HepG2 (cell line): ENCODE data around the gene RPL23. TPM values are rescaled to one million over a fixed set of nuclear protein-coding genes. Genes with fewer than 3 reads are reported as not detected.

Source experiments
- HOXA3 ChIP-seq: sonication (generic); formaldehyde crosslinking; IDR thresholded peaks from 2 replicates; pipeline ENCODE4 v1.5.0; 2020; ENCODE audit warnings: missing genetic modification reagents
- JARID2 ChIP-seq: sonication (generic); formaldehyde crosslinking; IDR thresholded peaks from 2 replicates; pipeline ENCODE4 v1.8.1; 2023; ENCODE audit warnings: missing genetic modification reagents, inconsistent platforms; ENCODE audit not compliant: insufficient replicate concordance
- KLF15 ChIP-seq: sonication (generic); formaldehyde crosslinking; IDR thresholded peaks from 2 replicates; pipeline ENCODE4 v1.8.1; 2023; ENCODE audit warnings: borderline replicate concordance, mild to moderate bottlenecking, inconsistent platforms, missing genetic modification reagents, mixed read lengths
- MATR3 ChIP-seq: sonication (generic); formaldehyde crosslinking; IDR thresholded peaks from 2 replicates; pipeline ENCODE4 v1.4.0; 2020; ENCODE audit warnings: missing genetic modification reagents
- MIER2 ChIP-seq: IDR thresholded peaks from 2 replicates; pipeline ENCODE4 v1.6.1; 2016; ENCODE audit warnings: missing biosample characterization, missing genetic modification reagents
- SMYD3 ChIP-seq: sonication (generic); formaldehyde crosslinking; IDR thresholded peaks from 2 replicates; pipeline ENCODE4 v1.8.1; 2023; ENCODE audit warnings: mild to moderate bottlenecking, missing genetic modification reagents
- ZIK1 ChIP-seq: sonication (generic); formaldehyde crosslinking; IDR thresholded peaks from 2 replicates; pipeline ENCODE4 v1.5.0; 2020; ENCODE audit warnings: mild to moderate bottlenecking, low read depth, missing genetic modification reagents, borderline replicate concordance
- ZNF251 ChIP-seq: sonication (generic); formaldehyde crosslinking; IDR thresholded peaks from 2 replicates; pipeline ENCODE4 v1.9.0; 2021; ENCODE audit warnings: mild to moderate bottlenecking, missing genetic modification reagents
- ZNF383 ChIP-seq: sonication (generic); formaldehyde crosslinking; IDR thresholded peaks from 2 replicates; pipeline ENCODE4 v1.4.0; 2020; ENCODE audit warnings: missing genetic modification reagents, mild to moderate bottlenecking, borderline replicate concordance
- ZNF558 ChIP-seq: sonication (generic); formaldehyde crosslinking; IDR thresholded peaks from 2 replicates; pipeline ENCODE4 v1.9.0; 2022; ENCODE audit warnings: mild to moderate bottlenecking, missing genetic modification reagents, borderline replicate concordance
- ZNF747 ChIP-seq: sonication (generic); formaldehyde crosslinking; IDR thresholded peaks from 2 replicates; pipeline ENCODE4 v1.8.1; 2023; ENCODE audit warnings: missing genetic modification reagents, mild to moderate bottlenecking, borderline replicate concordance
- ZNF775 ChIP-seq: sonication (generic); formaldehyde crosslinking; IDR thresholded peaks from 2 replicates; pipeline ENCODE4 v1.4.0; 2020; ENCODE audit warnings: missing genetic modification reagents, mild to moderate bottlenecking, moderate library complexity, borderline replicate concordance
- polyA plus RNA-seq, 8 experiments: library from polyadenylated mRNA; depleted of rRNA in 3 of 8; stranded (reverse) in 7 of 8; unstranded in 1 of 8; fragments of >200 nt; fragmentation: Illumina TruSeq in 4 of 8; extraction: Trizol in 4 of 8; gene quantifications; 2 replicates each; pipeline versions ENCODE4 v1.2.1 to v1.2.3, GENCODE V29; 2011 to 2016; ENCODE audit warnings: low read depth in 4 of 8, missing spikeins in 1 of 8, mixed read lengths in 1 of 8; ENCODE audit not compliant: insufficient read depth in 1 of 8
- total RNA-seq, 5 experiments: library from RNA; depleted of rRNA; stranded (reverse); fragments of >200 nt; fragmentation: Illumina TruSeq; extraction: Trizol; gene quantifications; 2 replicates each; pipeline ENCODE4 v1.2.3, GENCODE V29; 2016; ENCODE audit warnings: low read depth in 1 of 5
- TF ChIP-seq, protein P1 (sequence below): sonication (generic); formaldehyde crosslinking; IDR thresholded peaks from 2 replicates; pipeline ENCODE4 v1.4.0; 2020; ENCODE audit warnings: mild to moderate bottlenecking, low read depth, missing genetic modification reagents
- TF ChIP-seq, protein P2 (sequence below): sonication (generic); formaldehyde crosslinking; IDR thresholded peaks from 2 replicates; pipeline ENCODE4 v1.8.0; 2022; ENCODE audit warnings: low read depth, missing genetic modification reagents
- TF ChIP-seq, protein P3 (sequence below): sonication (generic); formaldehyde crosslinking; conservative IDR thresholded peaks from 2 replicates; pipeline ENCODE4 v1.4.0; 2020; ENCODE audit warnings: missing genetic modification reagents
- TF ChIP-seq, protein P4 (sequence below): sonication (generic); formaldehyde crosslinking; IDR thresholded peaks from 2 replicates; pipeline ENCODE4 v1.4.0; 2020; ENCODE audit warnings: missing genetic modification reagents, low read depth, mild to moderate bottlenecking, borderline replicate concordance
- TF ChIP-seq, protein P5 (sequence below): sonication (generic); formaldehyde crosslinking; IDR thresholded peaks from 2 replicates; pipeline ENCODE4 v1.4.0; 2020; ENCODE audit warnings: missing genetic modification reagents

Gene RPL23
- total and polyA plus RNA-seq, 2 of the 13 experiments (the other 11 are each of a cell fraction or from before 2014, with no cell fraction given) = 2,790 to 4,860 TPM

DNA sequence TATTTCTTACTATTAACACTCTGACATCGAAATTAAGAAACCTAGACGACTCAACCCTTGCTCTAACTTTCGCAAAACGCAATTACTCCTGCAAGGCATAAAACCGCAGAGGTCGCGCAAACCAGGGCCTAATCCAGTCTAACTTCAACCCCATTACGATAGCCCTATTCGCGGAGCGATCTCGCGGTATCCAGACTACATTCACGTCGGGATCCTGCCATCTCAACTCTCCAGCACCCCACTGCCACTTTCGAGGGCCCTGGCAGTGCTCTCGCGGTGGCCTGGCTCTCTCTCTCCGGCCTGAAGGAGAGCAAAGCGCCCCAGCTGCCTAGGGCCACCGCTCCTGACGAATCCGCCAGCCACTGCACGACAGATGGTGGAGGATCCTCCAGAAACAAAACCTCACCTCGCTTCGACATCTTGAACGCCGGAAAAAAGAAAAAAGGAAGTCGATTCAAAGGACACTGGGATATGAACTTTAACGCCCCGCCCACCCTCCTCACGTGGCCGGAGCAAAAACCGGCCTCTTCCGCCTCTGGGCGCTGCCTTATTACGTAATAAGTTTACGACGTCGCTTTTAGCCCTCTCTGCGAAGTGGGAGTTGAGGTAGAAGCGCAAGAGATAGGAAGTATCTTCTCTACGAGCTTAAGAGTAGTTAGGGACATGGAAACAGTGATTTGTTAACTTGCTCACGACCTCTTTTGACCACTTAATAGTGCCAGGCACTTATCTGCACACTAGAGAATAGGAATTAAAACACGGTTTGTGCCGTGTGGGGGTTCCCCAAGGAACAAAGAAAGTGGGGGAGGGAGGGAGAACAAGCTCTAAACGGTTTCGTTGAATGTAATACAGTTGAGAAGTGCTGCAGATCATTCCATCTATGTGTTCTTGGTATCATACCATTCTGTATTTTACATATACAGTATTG lies at the start of gene RPL23 (continued):
- TF ChIP-seq ZNF558 (CRISPR knock-in tag) = 0 out of 2 replicates have a peak, but pooled peaks have one; percentile 65
- TF ChIP-seq ZNF383 (CRISPR knock-in tag) = peak; percentile 97; the same call in 1 of the 2 replicates
- TF ChIP-seq JARID2 (CRISPR knock-in tag) = peak; percentile 87
- TF ChIP-seq, protein P1, sequence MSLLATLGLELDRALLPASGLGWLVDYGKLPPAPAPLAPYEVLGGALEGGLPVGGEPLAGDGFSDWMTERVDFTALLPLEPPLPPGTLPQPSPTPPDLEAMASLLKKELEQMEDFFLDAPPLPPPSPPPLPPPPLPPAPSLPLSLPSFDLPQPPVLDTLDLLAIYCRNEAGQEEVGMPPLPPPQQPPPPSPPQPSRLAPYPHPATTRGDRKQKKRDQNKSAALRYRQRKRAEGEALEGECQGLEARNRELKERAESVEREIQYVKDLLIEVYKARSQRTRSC = 0 out of 2 replicates have a peak, but pooled peaks have one; percentile 83
- TF ChIP-seq ZNF775 = no peak; the same call in 1 of the 2 replicates
- peak; percentile 96 for TF ChIP-seq SMYD3 (CRISPR knock-in tag)
- TF ChIP-seq, protein P2, sequence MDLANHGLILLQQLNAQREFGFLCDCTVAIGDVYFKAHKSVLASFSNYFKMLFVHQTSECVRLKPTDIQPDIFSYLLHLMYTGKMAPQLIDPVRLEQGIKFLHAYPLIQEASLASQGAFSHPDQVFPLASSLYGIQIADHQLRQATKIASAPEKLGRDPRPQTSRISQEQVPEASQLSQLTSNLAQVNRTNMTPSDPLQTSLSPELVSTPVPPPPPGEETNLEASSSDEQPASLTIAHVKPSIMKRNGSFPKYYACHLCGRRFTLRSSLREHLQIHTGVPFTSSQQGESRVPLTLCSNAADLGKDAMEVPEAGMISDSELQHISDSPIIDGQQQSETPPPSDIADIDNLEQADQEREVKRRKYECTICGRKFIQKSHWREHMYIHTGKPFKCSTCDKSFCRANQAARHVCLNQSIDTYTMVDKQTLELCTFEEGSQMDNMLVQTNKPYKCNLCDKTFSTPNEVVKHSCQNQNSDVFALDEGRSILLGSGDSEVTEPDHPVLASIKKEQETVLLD = peak; percentile 72; the same call in 1 of the 2 replicates
- peak; percentile 74; the same call in 1 of the 2 replicates for TF ChIP-seq ZNF251 (CRISPR knock-in tag)
- TF ChIP-seq MIER2 = peak; percentile 74; the same call in 1 of the 2 replicates
- TF ChIP-seq, protein P3, sequence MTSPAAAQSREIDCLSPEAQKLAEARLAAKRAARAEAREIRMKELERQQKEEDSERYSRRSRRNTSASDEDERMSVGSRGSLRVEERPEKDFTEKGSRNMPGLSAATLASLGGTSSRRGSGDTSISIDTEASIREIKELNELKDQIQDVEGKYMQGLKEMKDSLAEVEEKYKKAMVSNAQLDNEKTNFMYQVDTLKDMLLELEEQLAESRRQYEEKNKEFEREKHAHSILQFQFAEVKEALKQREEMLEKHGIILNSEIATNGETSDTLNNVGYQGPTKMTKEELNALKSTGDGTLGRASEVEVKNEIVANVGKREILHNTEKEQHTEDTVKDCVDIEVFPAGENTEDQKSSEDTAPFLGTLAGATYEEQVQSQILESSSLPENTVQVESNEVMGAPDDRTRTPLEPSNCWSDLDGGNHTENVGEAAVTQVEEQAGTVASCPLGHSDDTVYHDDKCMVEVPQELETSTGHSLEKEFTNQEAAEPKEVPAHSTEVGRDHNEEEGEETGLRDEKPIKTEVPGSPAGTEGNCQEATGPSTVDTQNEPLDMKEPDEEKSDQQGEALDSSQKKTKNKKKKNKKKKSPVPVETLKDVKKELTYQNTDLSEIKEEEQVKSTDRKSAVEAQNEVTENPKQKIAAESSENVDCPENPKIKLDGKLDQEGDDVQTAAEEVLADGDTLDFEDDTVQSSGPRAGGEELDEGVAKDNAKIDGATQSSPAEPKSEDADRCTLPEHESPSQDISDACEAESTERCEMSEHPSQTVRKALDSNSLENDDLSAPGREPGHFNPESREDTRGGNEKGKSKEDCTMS (CRISPR knock-in tag) = no peak; the same call in none of the 2 replicates
- peak; percentile 50; the same call in 1 of the 2 replicates for TF ChIP-seq KLF15
- no peak for TF ChIP-seq MATR3 (CRISPR knock-in tag)
- TF ChIP-seq ZIK1 (CRISPR knock-in tag) = peak; percentile 71
- peak; percentile 99 for TF ChIP-seq HOXA3
- TF ChIP-seq, protein P4, sequence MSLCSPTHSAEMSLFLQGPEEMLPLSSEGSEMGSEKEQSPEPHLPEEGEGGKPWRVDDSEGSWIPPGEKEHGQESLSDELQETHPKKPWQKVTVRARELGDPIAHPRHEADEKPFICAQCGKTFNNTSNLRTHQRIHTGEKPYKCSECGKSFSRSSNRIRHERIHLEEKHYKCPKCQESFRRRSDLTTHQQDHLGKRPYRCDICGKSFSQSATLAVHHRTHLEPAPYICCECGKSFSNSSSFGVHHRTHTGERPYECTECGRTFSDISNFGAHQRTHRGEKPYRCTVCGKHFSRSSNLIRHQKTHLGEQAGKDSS = no peak
- peak; percentile 90; the same call in 1 of the 2 replicates for TF ChIP-seq ZNF747
- TF ChIP-seq, protein P5, sequence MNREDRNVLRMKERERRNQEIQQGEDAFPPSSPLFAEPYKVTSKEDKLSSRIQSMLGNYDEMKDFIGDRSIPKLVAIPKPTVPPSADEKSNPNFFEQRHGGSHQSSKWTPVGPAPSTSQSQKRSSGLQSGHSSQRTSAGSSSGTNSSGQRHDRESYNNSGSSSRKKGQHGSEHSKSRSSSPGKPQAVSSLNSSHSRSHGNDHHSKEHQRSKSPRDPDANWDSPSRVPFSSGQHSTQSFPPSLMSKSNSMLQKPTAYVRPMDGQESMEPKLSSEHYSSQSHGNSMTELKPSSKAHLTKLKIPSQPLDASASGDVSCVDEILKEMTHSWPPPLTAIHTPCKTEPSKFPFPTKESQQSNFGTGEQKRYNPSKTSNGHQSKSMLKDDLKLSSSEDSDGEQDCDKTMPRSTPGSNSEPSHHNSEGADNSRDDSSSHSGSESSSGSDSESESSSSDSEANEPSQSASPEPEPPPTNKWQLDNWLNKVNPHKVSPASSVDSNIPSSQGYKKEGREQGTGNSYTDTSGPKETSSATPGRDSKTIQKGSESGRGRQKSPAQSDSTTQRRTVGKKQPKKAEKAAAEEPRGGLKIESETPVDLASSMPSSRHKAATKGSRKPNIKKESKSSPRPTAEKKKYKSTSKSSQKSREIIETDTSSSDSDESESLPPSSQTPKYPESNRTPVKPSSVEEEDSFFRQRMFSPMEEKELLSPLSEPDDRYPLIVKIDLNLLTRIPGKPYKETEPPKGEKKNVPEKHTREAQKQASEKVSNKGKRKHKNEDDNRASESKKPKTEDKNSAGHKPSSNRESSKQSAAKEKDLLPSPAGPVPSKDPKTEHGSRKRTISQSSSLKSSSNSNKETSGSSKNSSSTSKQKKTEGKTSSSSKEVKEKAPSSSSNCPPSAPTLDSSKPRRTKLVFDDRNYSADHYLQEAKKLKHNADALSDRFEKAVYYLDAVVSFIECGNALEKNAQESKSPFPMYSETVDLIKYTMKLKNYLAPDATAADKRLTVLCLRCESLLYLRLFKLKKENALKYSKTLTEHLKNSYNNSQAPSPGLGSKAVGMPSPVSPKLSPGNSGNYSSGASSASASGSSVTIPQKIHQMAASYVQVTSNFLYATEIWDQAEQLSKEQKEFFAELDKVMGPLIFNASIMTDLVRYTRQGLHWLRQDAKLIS (CRISPR knock-in tag) = 0 out of 2 replicates have a peak, but pooled peaks have one; percentile 82
